Suprapubic skin (tissue), 4 donors: ENCODE results near the gene SORCS2.

Experiments used
- CTCF ChIP-seq, 2 donors: fragments of 200-600 bp in 1 of 2; fragments of 450-650 bp in 1 of 2; sonication (generic) in 1 of 2; IDR thresholded peaks; one replicate each; pipeline ENCODE4 v1.5.1; 2016 to 2019; ENCODE audit warnings: antibody characterized with exemption in 2 of 2, mild to moderate bottlenecking in 1 of 2, moderate library complexity in 1 of 2
- POLR2A ChIP-seq, 2 donors: fragments of 450-650 bp; IDR thresholded peaks; one replicate each; pipeline ENCODE4 v1.6.1; 2017; ENCODE audit warnings: antibody characterized with exemption in 2 of 2, mild to moderate bottlenecking in 2 of 2, moderate library complexity in 2 of 2
- POLR2AphosphoS5 ChIP-seq, 3 donors: sonication (generic); formaldehyde crosslinking; IDR thresholded peaks; one replicate each; pipeline ENCODE4 v1.6.1; 2017; ENCODE audit warnings: antibody characterized with exemption in 3 of 3

- TF ChIP-seq CTCF (IDR thresholded peaks at IDR 0.05): no peak
- no peak for TF ChIP-seq POLR2A (IDR thresholded peaks at IDR 0.05)
- no peak for TF ChIP-seq POLR2AphosphoS5 (IDR thresholded peaks at IDR 0.05)
Observed at GRCh38 chr4:7737268-7737645, 544.9 kb downstream of the SORCS2 start.
